VCaP (cell line): Measurements from ENCODE around the gene PLA2G4E.

Source experiments
- H3K27ac ChIP-seq: fragments of 450-650 bp; 2 replicates; pipeline ENCODE4 v1.5.1; 2017
- CTCF ChIP-seq: fragments of 450-650 bp; conservative IDR thresholded peaks from 2 replicates; pipeline ENCODE4 v1.5.1; 2017; ENCODE audit warnings: mild to moderate bottlenecking, moderate library complexity

PLA2G4E gene

GRCh38 chr15:42002333-42002732, 18.5 kb downstream of the PLA2G4E start:
- no peak overlapping the region for H3K27ac ChIP-seq
- TF ChIP-seq CTCF = no peak

- H3K27ac ChIP-seq = no peak overlapping the region
- TF ChIP-seq CTCF = no peak
These were observed 19.6 kb downstream of the PLA2G4E start for GRCh38 chr15:42001236-42001635.

- TF ChIP-seq CTCF = no peak
These were observed 21.3 kb downstream of the PLA2G4E start for GRCh38 chr15:41999290-42000285.

GRCh38 chr15:41997845-41998244, 23.0 kb downstream of the PLA2G4E start:
- peak overlapping the region; percentile 66 for H3K27ac ChIP-seq
- no peak for TF ChIP-seq CTCF

More at GRCh38 chr15:41999290-42000285, 21.3 kb downstream of the PLA2G4E start:
- no peak overlapping the region for H3K27ac ChIP-seq

GRCh38 chr15:41996921-41997592, 23.8 kb downstream of the PLA2G4E start:
- TF ChIP-seq CTCF = no peak
- peak overlapping the region; percentile 66 for H3K27ac ChIP-seq

- no peak for TF ChIP-seq CTCF
- H3K27ac ChIP-seq = peak overlapping the region; percentile 66
These were observed 24.5 kb downstream of the PLA2G4E start for GRCh38 chr15:41996376-41996775.

GRCh38 chr15:41995476-41995855, 25.4 kb downstream of the PLA2G4E start:
- no peak overlapping the region for H3K27ac ChIP-seq
- TF ChIP-seq CTCF = no peak
